H9 (cell line): ENCODE measurements around the gene ZBTB47. TPM values are rescaled to one million over a fixed set of nuclear protein-coding genes. Genes with fewer than 3 reads are reported as not detected.

ENCODE experiments used
- DNase-seq: peaks from one replicate; pipeline ENCODE4 v3.0.0-alpha.2; 2017
- H2AFZ ChIP-seq: one replicate; pipeline ENCODE4 v1.6.1; 2013; ENCODE audit warnings: mild to moderate bottlenecking, low read length, control low read depth, moderate library complexity
- H2AK5ac ChIP-seq: 2 replicates; pipeline ENCODE4 v1.6.1; 2013; ENCODE audit warnings: low read length, control low read depth, mixed read lengths; ENCODE audit not compliant: insufficient read length
- H2BK120ac ChIP-seq: one replicate; pipeline ENCODE4 v1.6.1; 2013; ENCODE audit warnings: low read depth, mild to moderate bottlenecking, low read length, control low read depth, inconsistent platforms; ENCODE audit not compliant: poor library complexity, severe bottlenecking
- H2BK12ac ChIP-seq: 2 replicates; pipeline ENCODE4 v1.6.1; 2013; ENCODE audit warnings: low read length, control low read depth, mixed read lengths, low read depth; ENCODE audit not compliant: insufficient read length
- H2BK15ac ChIP-seq: 2 replicates; pipeline ENCODE4 v1.6.1; 2013; ENCODE audit warnings: low read depth, low read length, control low read depth
- H2BK20ac ChIP-seq: one replicate; pipeline ENCODE4 v1.6.1; 2013; ENCODE audit warnings: low read depth, mild to moderate bottlenecking, low read length, control low read depth, inconsistent platforms; ENCODE audit not compliant: poor library complexity, severe bottlenecking
- H2BK5ac ChIP-seq: 2 replicates; pipeline ENCODE4 v1.6.1; 2013; ENCODE audit warnings: low read length, control low read depth, mixed read lengths; ENCODE audit not compliant: insufficient read length
- H3K14ac ChIP-seq: 2 replicates; pipeline ENCODE4 v1.6.1; 2013; ENCODE audit warnings: low read length, control low read depth; ENCODE audit not compliant: insufficient read depth
- H3K18ac ChIP-seq: 2 replicates; pipeline ENCODE4 v1.6.1; 2013; ENCODE audit warnings: low read depth, mild to moderate bottlenecking, mixed read lengths, low read length, control low read depth; ENCODE audit not compliant: insufficient read length
- H3K23ac ChIP-seq: 2 replicates; pipeline ENCODE4 v1.6.1; 2013; ENCODE audit warnings: low read length, control low read depth, mixed read lengths, low read depth; ENCODE audit not compliant: insufficient read length
- H3K23me2 ChIP-seq: 2 replicates; pipeline ENCODE4 v1.6.1; 2013; ENCODE audit warnings: low read depth, mild to moderate bottlenecking, mixed read lengths, low read length, control low read depth; ENCODE audit not compliant: insufficient read length, poor library complexity, severe bottlenecking
- H3K27ac ChIP-seq: 2 replicates; pipeline ENCODE4 v1.5.1; 2013; ENCODE audit warnings: low read length, control low read depth, mixed read lengths, low read depth; ENCODE audit not compliant: insufficient read length
- H3K27me3 ChIP-seq: 2 replicates; pipeline ENCODE4 v1.6.1; 2013; ENCODE audit warnings: low read length, control low read depth, inconsistent platforms; ENCODE audit not compliant: insufficient read depth
- H3K4ac ChIP-seq: 2 replicates; pipeline ENCODE4 v1.6.1; 2013; ENCODE audit warnings: low read depth, mild to moderate bottlenecking, control low read depth, inconsistent platforms, low read length, moderate library complexity
- H3K4me1 ChIP-seq: 2 replicates; pipeline ENCODE4 v1.6.1; 2013; ENCODE audit warnings: low read length, control low read depth, inconsistent platforms; ENCODE audit not compliant: insufficient read depth
- H3K4me2 ChIP-seq: 2 replicates; pipeline ENCODE4 v1.6.1; 2013; ENCODE audit warnings: low read length, control low read depth, mixed read lengths; ENCODE audit not compliant: insufficient read length, insufficient read depth
- H3K56ac ChIP-seq: 2 replicates; pipeline ENCODE4 v1.6.1; 2013; ENCODE audit warnings: low read depth, mild to moderate bottlenecking, mixed read lengths, low read length, control low read depth; ENCODE audit not compliant: insufficient read length
- H3K79me1 ChIP-seq: 2 replicates; pipeline ENCODE4 v1.6.1; 2013; ENCODE audit warnings: low read depth, mild to moderate bottlenecking, moderate library complexity, low read length, control low read depth, inconsistent platforms; ENCODE audit not compliant: insufficient read depth, poor library complexity, severe bottlenecking
- H3K79me2 ChIP-seq: 2 replicates; pipeline ENCODE4 v1.6.1; 2013; ENCODE audit warnings: low read length, control low read depth, inconsistent platforms; ENCODE audit not compliant: insufficient read depth
- H3K9ac ChIP-seq: 2 replicates; pipeline ENCODE4 v1.6.1; 2013; ENCODE audit warnings: low read length, control low read depth, mixed read lengths; ENCODE audit not compliant: insufficient read length; ENCODE audit errors: extremely low read depth
- H3K9me3 ChIP-seq: one replicate; pipeline ENCODE4 v1.6.1; 2013; ENCODE audit warnings: low read depth, low read length, inconsistent platforms; ENCODE audit not compliant: control insufficient read depth
- H3T11ph ChIP-seq: one replicate; pipeline ENCODE4 v1.6.1; 2013; ENCODE audit warnings: mild to moderate bottlenecking, low read length, control low read depth, inconsistent platforms
- H4K20me1 ChIP-seq: one replicate; pipeline ENCODE4 v1.6.1; 2013; ENCODE audit not compliant: control insufficient read depth, insufficient read length, insufficient read depth
- H4K5ac ChIP-seq: 2 replicates; pipeline ENCODE4 v1.6.1; 2013; ENCODE audit warnings: low read depth, mild to moderate bottlenecking, mixed read lengths, low read length, control low read depth; ENCODE audit not compliant: insufficient read length
- H4K8ac ChIP-seq: replicated peaks from 2 replicates; pipeline ENCODE4 v1.6.1; 2013; ENCODE audit warnings: low read length, control low read depth, mixed read lengths, low read depth; ENCODE audit not compliant: insufficient read length
- H4K91ac ChIP-seq: 2 replicates; pipeline ENCODE4 v1.6.1; 2013; ENCODE audit warnings: low read depth, mild to moderate bottlenecking, moderate library complexity, mixed read lengths, low read length, control low read depth; ENCODE audit not compliant: insufficient read length
- H3K27ac Mint-ChIP-seq, 3 experiments: 2 replicates in 2 of 3; 3 replicates in 1 of 3; pipeline ENCODE4 v1.8.0; 2020 to 2021; ENCODE audit warnings: mixed read lengths in 3 of 3, mild to moderate bottlenecking in 1 of 3, moderate library complexity in 1 of 3
- H3K27me3 Mint-ChIP-seq: 2 replicates; pipeline ENCODE4 v1.8.0; 2021; ENCODE audit warnings: low read depth, mild to moderate bottlenecking, moderate library complexity, mixed read lengths
- H3K36me3 Mint-ChIP-seq, 3 experiments: 2 replicates in 2 of 3; 3 replicates in 1 of 3; pipeline ENCODE4 v1.8.0; 2020 to 2021; ENCODE audit warnings: low read depth in 3 of 3, mixed read lengths in 3 of 3; ENCODE audit not compliant: insufficient read depth in 1 of 3
- H3K4me1 Mint-ChIP-seq, 2 experiments: 2 replicates each; pipeline ENCODE4 v1.8.0; 2020; ENCODE audit warnings: mixed read lengths in 2 of 2
- H3K4me3 Mint-ChIP-seq, 2 experiments: 2 replicates in 1 of 2; 3 replicates in 1 of 2; pipeline ENCODE4 v1.8.0; 2020 to 2021; ENCODE audit warnings: mild to moderate bottlenecking in 2 of 2, mixed read lengths in 2 of 2, moderate library complexity in 1 of 2
- H3K9me3 Mint-ChIP-seq, 2 experiments: 2 replicates in 1 of 2; 3 replicates in 1 of 2; pipeline ENCODE4 v1.8.0; 2020; ENCODE audit warnings: mild to moderate bottlenecking in 2 of 2, mixed read lengths in 2 of 2, moderate library complexity in 1 of 2
- WGBS: extraction: QIAGEN DNeasy Blood & Tissue Kit; methylation state at CpG from one replicate; pipeline ENCODE4 v1.1.7; 2013; ENCODE audit warnings: missing lambda C conversion rate, low lambda C conversion rate, mixed read lengths; ENCODE audit not compliant: insufficient read length; ENCODE audit errors: extremely low coverage; 5-methylcytosine and 5-hydroxymethylcytosine counted together
- total RNA-seq: library from RNA; stranded (reverse); gene quantifications from 2 replicates; pipeline ENCODE4 v1.2.1, GENCODE V29; 2021
- TF ChIP-seq, protein P1 (sequence below): fragments of 200-600 bp; sonication (generic); conservative IDR thresholded peaks from 3 replicates; pipeline ENCODE4 v1.8.0; 2021; ENCODE audit warnings: antibody characterized with exemption, mild to moderate bottlenecking

Gene ZBTB47
- total RNA-seq, 1 experiment from 2014 or later, result 3.6 TPM

DNA sequence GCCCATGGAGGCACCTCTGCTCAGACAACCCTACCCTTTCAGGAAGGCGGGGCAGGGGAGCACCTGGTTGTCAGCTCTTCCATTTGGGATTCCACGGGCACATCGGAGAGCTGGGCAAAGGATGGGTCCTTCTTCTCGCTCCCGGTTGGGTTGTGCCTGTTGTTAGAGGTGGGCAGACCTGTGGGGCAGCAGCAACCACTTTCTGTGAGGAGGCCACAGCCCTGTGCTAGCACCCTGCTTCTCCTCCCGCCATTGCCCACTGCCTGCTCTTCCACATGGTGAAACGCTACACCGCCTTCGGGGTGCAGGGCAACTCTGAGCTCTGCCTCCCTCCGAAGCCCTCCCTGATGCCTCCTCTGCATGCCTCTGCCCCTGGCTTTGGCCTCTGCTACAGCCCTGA is 56.1 kb downstream of the ZBTB47 start:
- TF ChIP-seq, protein P1, sequence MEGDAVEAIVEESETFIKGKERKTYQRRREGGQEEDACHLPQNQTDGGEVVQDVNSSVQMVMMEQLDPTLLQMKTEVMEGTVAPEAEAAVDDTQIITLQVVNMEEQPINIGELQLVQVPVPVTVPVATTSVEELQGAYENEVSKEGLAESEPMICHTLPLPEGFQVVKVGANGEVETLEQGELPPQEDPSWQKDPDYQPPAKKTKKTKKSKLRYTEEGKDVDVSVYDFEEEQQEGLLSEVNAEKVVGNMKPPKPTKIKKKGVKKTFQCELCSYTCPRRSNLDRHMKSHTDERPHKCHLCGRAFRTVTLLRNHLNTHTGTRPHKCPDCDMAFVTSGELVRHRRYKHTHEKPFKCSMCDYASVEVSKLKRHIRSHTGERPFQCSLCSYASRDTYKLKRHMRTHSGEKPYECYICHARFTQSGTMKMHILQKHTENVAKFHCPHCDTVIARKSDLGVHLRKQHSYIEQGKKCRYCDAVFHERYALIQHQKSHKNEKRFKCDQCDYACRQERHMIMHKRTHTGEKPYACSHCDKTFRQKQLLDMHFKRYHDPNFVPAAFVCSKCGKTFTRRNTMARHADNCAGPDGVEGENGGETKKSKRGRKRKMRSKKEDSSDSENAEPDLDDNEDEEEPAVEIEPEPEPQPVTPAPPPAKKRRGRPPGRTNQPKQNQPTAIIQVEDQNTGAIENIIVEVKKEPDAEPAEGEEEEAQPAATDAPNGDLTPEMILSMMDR, result no peak
- Histone ChIP-seq H2BK15ac (no peak overlapping the region), H3K9me3 (no peaks in the 10 kb centered on the region), H3K23me2 (no peaks in the 10 kb centered on the region), H4K5ac (no peak overlapping the region), H2AFZ (no peak overlapping the region), H2BK5ac (no peak overlapping the region), H4K20me1 (no peaks in the 10 kb centered on the region), H2AK5ac (no peak overlapping the region), H2BK120ac (no peak overlapping the region), H4K91ac (no peak overlapping the region), H3K4me2 (no peak overlapping the region), H3K79me1 (no peaks in the 10 kb centered on the region), H3K4ac (no peak overlapping the region), H2BK12ac (no peak overlapping the region), H3K14ac (no peak overlapping the region), H3T11ph (no peak overlapping the region), H3K18ac (no peak overlapping the region), H3K27ac (no peak overlapping the region), H2BK20ac (no peak overlapping the region), H3K4me1 (no peaks in the 10 kb centered on the region), H3K79me2 (no peaks in the 10 kb centered on the region), H4K8ac (no peak overlapping the region), H3K23ac (no peak overlapping the region), H3K9ac (no peak overlapping the region), H3K27me3 (no peaks in the 10 kb centered on the region), H3K56ac (no peak overlapping the region)
- peak overlapping the region in 1 of 3 experiments; percentile 34; a peak in 2 of 7 replicates for H3K27ac Mint-ChIP-seq
- no peak overlapping the region for H3K4me3 Mint-ChIP-seq
- H3K4me1 Mint-ChIP-seq, result no peaks in the 10 kb centered on the region
- DNase-seq, result no peak
- WGBS, result no CpG with 5 or more reads among the region's 10 CpGs
- no peaks in the 10 kb centered on the region for H3K9me3 Mint-ChIP-seq
- peaks cover 2% of the 10 kb centered on the region; the same call in 1 of the 2 replicates for H3K27me3 Mint-ChIP-seq
- no peaks in the 10 kb centered on the region; a peak in 1 of 7 replicates for H3K36me3 Mint-ChIP-seq
